H4 (cell line): ENCODE results near the gene ECI1. TPM values are rescaled to one million over a fixed set of nuclear protein-coding genes. Genes with fewer than 3 reads are reported as not detected.
"Not testable (repeated sequence)": the region's sequence is repeated elsewhere in the genome, so short reads cannot be mapped to it uniquely, and the experiment has no call there.

Source experiments
- DNase-seq: peaks from one replicate; pipeline ENCODE4 v3.0.0-alpha.2; 2015; ENCODE audit warnings: low spot score
- total RNA-seq: library from RNA; depleted of rRNA; stranded (reverse); fragments of >200 nt; shearing (Covaris generic); gene quantifications from 2 replicates; pipeline ENCODE4 v1.2.3, GENCODE V29; 2014

ECI1 gene
- total RNA-seq, 1 experiment from 2014 or later, result 37.6 TPM

DNA sequence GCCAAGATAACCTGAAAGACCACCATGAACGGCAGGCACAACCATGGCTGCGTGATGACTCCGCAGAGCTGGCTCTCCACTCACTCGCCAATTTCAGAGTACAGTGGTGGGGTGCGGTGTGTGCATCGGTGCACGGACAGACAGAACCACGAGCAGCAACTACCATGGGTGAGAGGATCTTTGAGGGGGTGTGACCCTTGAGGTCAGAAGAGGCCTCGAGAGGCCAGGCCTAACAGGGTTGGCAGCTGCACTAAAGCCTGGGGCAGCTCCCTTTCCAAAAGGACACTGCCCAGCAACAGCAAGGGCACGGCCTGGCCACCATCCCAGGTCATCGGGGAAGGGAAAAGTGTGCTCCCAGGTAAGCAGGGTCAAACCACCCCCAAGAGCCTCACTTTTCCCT lies 1.9 kb upstream of the ECI1 start:
- DNase-seq, result no peak

GRCh38 chr16:2252806-2253148 lies 1.4 kb upstream of the ECI1 start:
- DNase-seq, result no peak

DNA sequence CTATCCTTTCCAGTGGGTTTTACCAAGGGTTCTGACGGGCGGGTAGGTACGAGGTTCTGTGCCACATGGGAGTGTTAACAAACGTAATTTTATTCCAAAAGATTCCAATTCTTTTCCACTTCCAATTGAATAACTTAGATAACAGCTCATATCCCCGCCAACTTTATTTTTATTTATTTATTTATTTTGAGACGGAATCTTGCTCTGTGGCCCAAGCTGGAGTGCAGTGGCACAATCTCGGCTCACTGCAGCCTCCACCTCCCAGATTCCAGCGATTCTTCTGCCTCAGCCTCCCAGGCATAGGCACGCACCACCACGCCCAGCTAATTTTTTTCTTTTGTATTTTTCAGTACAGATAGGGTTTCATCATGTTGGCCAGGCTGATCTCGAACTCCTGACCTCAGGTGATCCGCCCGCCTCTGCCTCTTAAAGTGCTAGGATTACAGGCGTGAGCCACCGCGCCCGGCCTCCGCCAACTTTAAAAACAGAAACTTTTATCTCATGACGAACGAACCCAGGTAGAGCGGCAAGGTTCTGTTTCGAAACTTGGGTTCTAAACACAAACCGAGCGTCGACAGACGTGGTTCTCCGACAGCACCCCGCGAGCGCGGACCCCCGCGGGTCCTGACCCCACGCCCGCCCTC lies 613 bp downstream of the ECI1 start:
- no peak for DNase-seq

DNA sequence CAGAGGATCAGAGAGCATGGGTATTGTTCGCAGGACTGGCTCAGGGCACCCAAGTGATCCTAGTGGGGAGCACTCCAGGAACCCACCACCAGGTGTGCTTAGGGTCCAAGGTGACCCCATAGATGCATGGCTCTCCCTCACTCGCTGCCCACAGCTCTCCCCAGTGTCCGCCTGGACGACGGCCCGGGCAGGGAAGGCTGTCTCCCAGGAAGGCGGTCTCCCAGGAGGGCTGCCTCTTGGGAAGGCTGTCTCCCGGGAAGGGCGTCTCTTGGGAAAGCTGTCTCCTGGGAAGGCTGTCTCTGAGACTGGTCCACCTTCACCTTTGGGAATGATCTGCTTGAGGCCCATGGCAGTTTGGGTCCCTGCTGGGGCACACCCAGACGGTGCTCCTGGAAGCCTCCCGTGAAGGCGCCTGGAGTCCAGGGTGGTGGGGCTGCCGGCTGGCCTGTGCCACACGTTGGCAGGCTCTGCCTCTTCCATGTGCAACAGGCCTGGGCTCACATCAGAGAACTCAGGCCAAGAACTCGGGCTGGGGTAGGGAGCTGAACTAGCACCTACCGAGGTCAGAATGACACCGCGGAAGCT lies 5.0 kb downstream of the ECI1 start:
- no peak for DNase-seq

DNA sequence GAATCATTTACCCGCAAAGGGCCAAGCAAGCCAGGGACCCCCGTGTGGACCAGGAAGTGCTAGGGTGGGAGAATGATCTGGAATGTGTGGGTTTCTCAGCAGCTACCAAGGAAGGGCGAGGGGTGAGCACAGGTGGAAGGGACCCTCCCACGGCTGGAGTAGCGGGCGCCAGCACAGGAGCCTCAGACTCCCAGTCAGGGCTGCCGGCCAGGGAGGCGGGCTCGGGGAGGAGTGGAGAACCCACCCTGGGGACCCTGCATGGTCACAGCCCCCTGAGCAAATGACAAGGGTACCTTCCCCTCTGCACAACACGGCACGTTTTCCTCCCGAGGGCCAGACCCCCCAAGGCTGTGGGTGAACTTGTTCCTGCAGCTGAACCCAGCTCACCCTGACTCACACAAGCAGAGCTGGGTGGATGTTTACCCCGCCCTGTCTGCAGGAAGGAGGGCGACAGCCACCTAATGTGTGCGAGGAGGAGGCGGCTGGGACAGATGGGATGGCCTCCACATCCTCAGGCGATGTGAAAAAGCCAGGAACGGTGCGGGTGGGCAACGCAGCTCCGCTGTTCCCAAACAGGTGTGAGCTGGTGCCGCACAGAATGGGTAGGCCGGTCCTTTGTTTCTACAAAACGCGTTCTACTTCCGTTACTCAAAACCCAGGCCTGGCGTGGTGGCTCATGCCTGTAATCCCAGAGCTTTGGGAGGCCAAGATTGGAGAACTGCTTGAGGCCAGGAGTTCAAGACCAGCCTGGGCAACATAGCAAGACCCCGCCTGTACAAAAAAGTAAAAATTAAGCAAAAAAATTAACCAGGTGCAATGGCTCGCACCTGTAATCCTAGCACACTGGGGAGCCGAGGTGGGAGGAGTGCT lies 6.2 kb downstream of the ECI1 start:
- DNase-seq, result no peak

DNA sequence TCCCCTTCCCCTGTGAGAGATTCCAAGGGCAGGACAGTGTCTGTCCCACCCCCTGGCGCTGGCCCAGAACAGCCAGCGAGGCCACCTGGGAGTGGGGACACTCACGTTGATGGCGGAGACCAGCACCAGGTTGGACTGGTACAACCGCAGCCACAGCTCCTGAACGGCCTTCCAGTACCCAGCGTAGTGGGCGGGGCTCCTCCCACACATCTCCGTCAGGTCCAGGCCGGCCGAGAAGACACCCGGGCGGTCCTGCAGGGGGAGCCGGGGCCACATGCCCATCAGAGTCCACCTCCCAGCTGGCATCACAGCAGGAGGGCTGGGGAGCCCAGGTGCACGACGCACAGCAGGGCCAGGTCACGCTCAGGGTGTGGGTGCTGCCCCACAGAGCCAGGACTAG lies 7.1 kb downstream of the ECI1 start:
- DNase-seq, result no peak

DNA sequence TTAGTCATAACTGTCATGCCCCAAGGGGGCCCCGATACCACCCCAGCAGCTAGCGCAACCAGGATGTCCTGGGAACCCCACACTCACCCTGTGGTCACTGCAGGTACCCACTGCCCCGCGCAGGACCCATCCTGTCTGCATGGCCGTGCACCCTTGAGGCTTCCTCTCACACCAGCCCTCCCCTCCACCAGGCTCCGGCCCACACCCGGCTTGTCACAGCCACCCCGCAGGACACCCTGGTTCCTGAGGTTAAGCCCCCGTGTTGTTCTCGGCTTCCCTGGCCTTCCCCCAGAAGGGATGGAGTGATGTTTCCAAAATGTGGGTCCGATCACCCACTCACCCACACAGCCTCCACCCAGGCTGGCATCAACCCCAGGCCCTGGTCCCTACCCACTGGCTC lies 7.6 kb downstream of the ECI1 start:
- no peak for DNase-seq

DNA sequence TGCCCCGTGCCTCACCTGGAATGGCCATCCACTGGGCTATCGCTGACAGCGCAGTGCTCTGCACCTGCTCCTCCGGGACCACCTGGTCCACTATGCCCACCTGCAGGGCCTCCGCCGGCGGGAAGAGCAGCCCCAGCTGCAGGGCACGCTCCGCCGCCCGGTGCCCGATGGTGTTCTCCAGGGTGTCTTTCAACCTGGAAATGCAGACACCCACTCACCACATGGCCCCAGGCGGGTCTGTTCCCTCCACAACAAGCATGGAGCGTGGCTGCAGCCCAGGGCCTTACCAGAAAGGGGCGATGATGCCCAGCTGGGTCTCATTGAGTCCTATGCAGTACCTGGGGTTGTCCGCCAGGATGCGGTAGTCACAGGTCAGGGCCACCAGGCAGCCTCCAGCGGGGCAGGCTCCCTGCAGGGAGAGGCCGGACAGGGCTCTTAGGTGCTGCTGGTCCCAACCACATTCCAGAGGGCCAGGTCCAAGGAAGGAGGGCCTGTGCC lies 8.3 kb downstream of the ECI1 start:
- DNase-seq, result no peak

- no peak for DNase-seq
Measured at GRCh38 chr16:2242598-2242997, 8.8 kb downstream of the ECI1 start.

DNA sequence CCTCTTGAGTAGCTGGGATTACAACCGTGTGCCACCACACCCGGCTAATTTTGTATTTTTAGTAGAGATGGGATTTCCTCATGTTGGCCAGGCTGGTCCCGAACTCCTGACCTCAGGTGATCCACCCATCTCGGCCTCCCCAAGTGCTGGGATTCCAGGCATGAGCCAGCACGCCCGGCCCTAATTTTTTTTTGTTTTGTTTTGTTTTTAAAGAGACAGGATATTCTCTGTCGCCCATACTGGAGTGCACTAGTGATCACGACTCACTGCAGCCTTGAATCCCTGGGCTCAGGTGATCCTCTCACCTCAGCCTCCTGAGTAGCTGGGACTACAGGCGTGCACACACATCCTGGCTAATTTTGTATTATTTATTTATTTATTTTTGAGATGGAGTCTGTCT lies 11.1 kb downstream of the ECI1 start:
- not testable (repeated sequence) for DNase-seq

DNA sequence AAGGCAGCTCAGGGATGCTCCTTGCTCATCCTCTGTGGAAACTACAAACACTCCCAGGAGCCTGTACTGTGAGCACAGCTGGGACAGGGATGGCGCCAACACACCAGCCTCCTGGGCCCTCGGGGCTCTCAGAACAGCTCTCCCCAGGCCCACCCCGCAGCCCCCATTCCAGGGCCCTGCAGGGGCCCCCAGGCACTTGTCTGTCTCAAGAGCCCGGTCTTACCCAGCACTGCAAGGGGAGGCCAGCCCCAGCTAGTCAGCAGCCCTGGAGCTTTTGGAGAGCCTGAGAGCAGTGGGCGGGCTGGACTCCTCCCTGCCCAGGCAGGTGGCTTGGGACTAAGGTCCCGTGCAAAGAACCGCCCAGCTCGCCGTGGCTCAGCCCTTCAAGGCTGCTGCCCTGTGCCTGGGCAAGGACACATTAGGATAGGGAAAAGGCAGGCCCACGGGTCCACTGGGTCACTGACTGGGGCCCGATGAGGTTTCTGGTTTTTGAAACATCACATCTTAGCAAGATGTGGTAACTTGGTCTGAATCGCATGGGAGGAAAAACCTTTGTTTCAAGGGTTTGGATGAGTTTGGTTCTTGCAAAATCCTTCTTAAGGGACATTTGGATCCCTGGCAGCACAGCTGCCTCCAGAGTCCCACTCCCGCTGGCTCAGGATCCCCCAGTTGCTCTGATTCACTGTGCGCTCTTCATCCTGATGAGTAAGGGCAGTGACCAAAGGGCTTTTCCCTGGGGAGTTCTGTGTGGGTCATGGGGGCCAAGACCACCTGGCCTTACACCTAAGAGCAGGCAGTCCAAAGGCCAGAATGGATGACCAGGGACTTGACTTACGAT lies 12.3 kb downstream of the ECI1 start:
- DNase-seq, result no peak

GRCh38 chr16:2238150-2238837 lies 13.1 kb downstream of the ECI1 start:
- no peak for DNase-seq

DNA sequence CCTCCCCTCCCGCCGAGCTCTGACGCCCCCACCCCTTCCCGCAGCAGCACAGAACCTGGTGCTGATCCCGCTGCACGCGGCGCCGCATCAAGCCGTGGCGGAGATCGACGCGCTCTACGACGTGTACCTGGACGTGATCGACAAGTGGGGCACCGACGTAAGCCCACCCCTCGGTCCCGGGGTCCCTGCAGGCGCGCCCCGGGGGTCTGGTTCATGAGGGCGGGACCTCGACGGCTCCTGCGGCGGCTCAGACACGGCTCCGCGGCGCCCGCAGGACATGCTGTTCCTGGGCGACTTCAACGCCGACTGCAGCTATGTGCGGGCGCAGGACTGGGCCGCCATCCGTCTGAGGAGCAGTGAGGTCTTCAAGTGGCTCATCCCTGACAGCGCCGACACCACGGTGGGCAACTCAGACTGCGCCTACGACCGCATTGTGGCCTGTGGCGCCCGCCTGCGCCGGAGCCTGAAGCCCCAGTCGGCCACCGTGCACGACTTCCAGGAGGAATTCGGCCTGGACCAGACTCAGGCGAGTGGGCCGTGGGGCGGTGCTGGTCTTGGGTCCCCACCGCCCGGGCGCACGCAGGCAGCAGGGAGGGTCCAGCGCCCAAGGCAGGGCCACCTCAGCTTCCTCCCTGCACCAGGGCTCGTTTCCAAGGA lies 13.8 kb downstream of the ECI1 start:
- DNase-seq, result no peak

GRCh38 chr16:2237102-2237482 lies 14.3 kb downstream of the ECI1 start:
- DNase-seq, result no peak

GRCh38 chr16:2236337-2237101 lies 14.9 kb downstream of the ECI1 start, which contains the start of gene DNASE1L2:
Gene DNASE1L2, plus strand, starts transcription at chr16:2236444. Its CDS starts 373 bp downstream, at chr16:2236817.
- no peak for DNase-seq

DNA sequence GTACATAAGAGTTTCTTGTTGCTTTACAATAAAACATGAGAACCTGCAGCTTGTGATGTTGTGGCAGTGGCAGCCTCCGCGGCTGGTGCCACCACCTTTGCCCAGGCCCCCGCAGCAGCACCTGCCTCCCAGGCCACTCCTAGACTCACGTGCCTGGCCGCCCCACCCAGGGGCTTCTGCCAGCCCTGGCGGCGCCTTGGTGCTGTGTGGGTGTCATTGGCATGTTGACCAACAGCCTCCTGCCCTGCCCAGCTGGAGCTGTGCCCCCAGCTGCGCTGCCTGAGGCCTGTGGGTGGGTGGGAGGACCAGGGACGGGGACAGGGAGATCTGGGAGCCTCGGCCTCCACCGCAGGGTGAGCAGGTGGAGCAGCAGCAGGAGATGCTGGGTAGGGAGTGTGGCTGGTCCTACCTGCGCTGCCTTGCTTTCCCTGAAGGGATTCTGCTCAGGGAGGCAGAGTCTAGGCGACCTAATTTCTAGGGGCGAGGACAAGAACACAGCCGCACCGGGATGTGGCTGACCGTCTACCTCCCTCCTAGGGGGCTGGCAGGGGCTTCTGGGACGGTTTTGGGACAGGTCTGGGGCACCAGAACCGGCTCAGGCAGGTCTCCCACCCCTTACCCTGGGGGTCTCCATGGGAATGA lies 15.6 kb downstream of the ECI1 start:
- DNase-seq, result no peak

DNA sequence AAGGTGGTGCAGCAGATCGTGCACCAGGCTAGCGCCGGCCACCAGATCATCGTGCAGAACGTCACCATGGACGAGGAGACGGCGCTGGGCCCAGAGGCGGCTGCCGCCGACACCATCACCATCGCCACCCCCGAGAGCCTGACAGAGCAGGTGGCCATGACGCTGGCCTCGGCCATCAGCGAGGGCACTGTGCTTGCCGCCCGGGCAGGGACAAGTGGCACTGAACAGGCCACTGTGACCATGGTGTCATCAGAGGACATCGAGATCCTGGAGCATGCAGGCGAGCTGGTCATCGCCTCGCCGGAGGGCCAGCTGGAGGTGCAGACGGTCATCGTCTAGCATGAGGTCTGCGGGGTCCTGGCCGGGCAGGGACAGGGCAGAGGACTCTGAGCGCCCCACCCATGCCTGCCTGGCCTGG lies 16.1 kb downstream of the ECI1 start:
- DNase-seq, result no peak

GRCh38 chr16:2234813-2235170 lies 16.6 kb downstream of the ECI1 start:
- no peak for DNase-seq
